ENCODE data around the gene UGT2B7. TPM values are rescaled to one million over a fixed set of nuclear protein-coding genes. Genes with fewer than 3 reads are reported as not detected.
"Not testable (repeated sequence)": the region's sequence is repeated elsewhere in the genome, so short reads cannot be mapped to it uniquely, and the experiment has no call there.

UGT2B7 gene
- polyA plus RNA-seq, result 34.4 TPM
- long read RNA-seq, donor 1, transcript UGT2B7-201 (6 exons, 1,887 nt), result major isoform, 9 of 9 reads
- long read RNA-seq, donor 1, partial matches to known transcripts, result 0 of 9 reads
- long read RNA-seq, donor 1, other reads (novel, unspliced or antisense), result 0 of 9 reads
- long read RNA-seq, donor 2, transcript UGT2B7-201 (6 exons, 1,887 nt), result major isoform, 22 of 24 reads
- long read RNA-seq, donor 2, partial matches to known transcripts, result 0 of 24 reads
- long read RNA-seq, donor 2, other reads (novel, unspliced or antisense), result 0 of 24 reads
- long read RNA-seq, donor 3, transcript UGT2B7-201 (6 exons, 1,887 nt), result major isoform, 22 of 22 reads
- long read RNA-seq, donor 3, partial matches to known transcripts, result 0 of 22 reads
- long read RNA-seq, donor 3, other reads (novel, unspliced or antisense), result 0 of 22 reads
- long read RNA-seq, donor 4, partial matches to known transcripts, result 0 of 2 reads
- long read RNA-seq, donor 4, other reads (novel, unspliced or antisense), result 0 of 2 reads
- long read RNA-seq, donor 5, transcript UGT2B7-201 (6 exons, 1,887 nt), result major isoform, 10 of 41 reads
- long read RNA-seq, donor 5, partial matches to known transcripts, result 30 of 41 reads
- long read RNA-seq, donor 5, other reads (novel, unspliced or antisense), result 0 of 41 reads
- long read RNA-seq, donor 6, transcript UGT2B7-201 (6 exons, 1,887 nt), result major isoform, 18 of 34 reads
- long read RNA-seq, donor 6, partial matches to known transcripts, result 16 of 34 reads
- long read RNA-seq, donor 6, other reads (novel, unspliced or antisense), result 0 of 34 reads
- long read RNA-seq, donor 7, result 0 reads
- long read RNA-seq, donor 8, transcript UGT2B7-201 (6 exons, 1,887 nt), result major isoform, 15 of 15 reads
- long read RNA-seq, donor 8, partial matches to known transcripts, result 0 of 15 reads
- long read RNA-seq, donor 8, other reads (novel, unspliced or antisense), result 0 of 15 reads
- long read RNA-seq, donor 9, transcript UGT2B7-201 (6 exons, 1,887 nt), result major isoform, 15 of 15 reads
- long read RNA-seq, donor 9, partial matches to known transcripts, result 0 of 15 reads
- long read RNA-seq, donor 9, other reads (novel, unspliced or antisense), result 0 of 15 reads
- long read RNA-seq, donor 10, transcript UGT2B7-201 (6 exons, 1,887 nt), result major isoform, 23 of 35 reads
- long read RNA-seq, donor 10, partial matches to known transcripts, result 11 of 35 reads
- long read RNA-seq, donor 10, other reads (novel, unspliced or antisense), result 0 of 35 reads
- long read RNA-seq, donor 11, transcript UGT2B7-201 (6 exons, 1,887 nt), result major isoform, 21 of 108 reads
- long read RNA-seq, donor 11, partial matches to known transcripts, result 11 of 108 reads
- long read RNA-seq, donor 11, other reads (novel, unspliced or antisense), result 76 of 108 reads

DNA sequence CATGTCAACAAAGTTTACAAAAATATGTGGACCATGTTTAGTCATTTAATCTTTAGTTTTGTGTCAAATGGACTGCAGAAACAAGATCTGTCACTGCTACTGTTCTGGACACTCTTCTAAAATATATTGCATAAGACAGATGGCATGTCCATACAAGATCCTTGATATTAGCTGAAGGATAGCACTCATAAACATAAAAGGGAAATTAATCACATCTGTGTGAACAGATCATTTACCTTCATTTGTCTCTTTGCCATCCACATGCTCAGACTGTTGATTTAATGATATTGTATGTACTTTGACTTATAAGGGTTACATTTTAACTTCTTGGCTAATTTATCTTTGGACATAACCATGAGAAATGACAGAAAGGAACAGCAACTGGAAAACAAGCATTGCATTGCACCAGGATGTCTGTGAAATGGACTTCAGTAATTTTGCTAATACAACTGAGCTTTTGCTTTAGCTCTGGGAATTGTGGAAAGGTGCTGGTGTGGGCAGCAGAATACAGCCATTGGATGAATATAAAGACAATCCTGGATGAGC is at the start of gene UGT2B7:
TSS of gene UGT2B7 (plus strand) at position 364 of the 546 bp plus-strand sequence. CDS start at position 411, 47 bp downstream.
- no peaks in the 10 kb centered on the region for H3K9me3 ChIP-seq (ENCODE audit: control insufficient read depth, low read depth, low read length)
- H3K36me3 ChIP-seq (ENCODE audit: control insufficient read depth, insufficient read depth, low read length), result no peaks in the 10 kb centered on the region
- H3K27me3 ChIP-seq (ENCODE audit: control insufficient read depth, insufficient read depth, low read length), result no peaks in the 10 kb centered on the region
- H3K27ac ChIP-seq (ENCODE audit: low read length), result peak within 1 kb of the TSS; percentile 54
- peak; percentile 61 to 87 for DNase-seq
- H3K4me3 ChIP-seq (ENCODE audit: low read length), result no peak within 1 kb of the TSS
- peaks cover 10% of the 10 kb centered on the region for H3K4me1 ChIP-seq (ENCODE audit: control insufficient read depth, insufficient read depth, low read length)

DNA sequence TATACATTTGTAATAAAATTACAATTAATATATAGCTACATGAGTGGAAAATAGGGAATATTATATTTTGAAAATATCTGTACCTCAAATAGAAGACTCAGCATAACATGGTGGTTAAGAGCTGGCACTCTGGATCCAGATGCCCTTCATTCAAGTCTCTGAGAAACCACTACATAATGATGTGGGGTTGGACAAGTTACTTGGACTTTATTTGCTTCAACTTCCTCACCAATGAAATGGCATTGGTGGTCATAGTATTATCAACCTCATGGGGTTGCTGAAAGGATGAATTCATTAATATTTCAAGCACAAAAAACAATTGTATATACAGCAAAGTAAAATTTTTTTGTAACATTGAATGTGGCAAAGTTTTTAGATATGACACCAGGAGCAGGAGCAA is 46.4 kb upstream of the UGT2B7 start:
- DNase-seq, result no peak
- no peaks in the 10 kb centered on the region for H3K36me3 ChIP-seq (ENCODE audit: control insufficient read depth, insufficient read depth, low read length)
- H3K9me3 ChIP-seq (ENCODE audit: control insufficient read depth, low read depth, low read length), result no peaks in the 10 kb centered on the region
- H3K4me3 ChIP-seq (ENCODE audit: low read length), result no peak overlapping the region
- H3K27ac ChIP-seq (ENCODE audit: low read length), result no peak overlapping the region
- H3K27me3 ChIP-seq (ENCODE audit: control insufficient read depth, insufficient read depth, low read length), result no peaks in the 10 kb centered on the region
- no peaks in the 10 kb centered on the region for H3K4me1 ChIP-seq (ENCODE audit: control insufficient read depth, insufficient read depth, low read length)

DNA sequence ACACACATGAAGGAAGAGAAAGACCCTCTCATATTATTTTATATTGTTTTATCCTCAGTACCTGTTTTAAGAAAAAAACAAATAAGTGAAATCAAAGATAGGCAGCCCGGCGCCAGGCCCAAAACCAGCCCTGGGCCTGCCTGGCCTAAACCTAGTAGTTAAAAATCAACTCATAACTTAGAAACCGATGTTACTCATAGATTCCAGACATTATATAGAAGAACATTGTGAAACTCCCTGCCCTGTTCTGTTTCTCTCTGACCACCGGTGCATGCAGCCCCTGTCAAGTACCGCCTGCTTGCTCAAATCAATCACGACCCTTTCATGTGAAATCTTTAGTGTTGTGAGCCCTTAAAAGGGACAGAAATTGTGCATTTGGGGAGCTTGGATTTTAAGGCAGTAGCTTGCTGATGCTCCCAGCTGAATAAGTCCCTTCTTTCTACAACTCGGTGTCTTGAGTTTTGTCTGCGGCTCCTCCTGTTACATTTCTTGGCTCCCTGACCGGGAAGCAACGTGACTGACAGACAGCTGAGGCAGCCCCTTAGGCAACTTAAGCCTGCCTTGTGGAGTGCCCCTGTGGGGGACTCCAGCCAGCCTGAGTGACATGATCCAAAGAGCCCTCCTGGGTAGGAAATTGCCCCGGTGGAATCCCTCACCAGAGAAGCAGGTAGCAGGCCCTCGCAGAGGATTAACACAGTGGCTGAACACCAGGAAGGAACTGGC is 45.3 kb upstream of the UGT2B7 start:
- not testable (repeated sequence) for H3K36me3 ChIP-seq (ENCODE audit: control insufficient read depth, insufficient read depth, low read length); DNase-seq; H3K27me3 ChIP-seq (ENCODE audit: control insufficient read depth, insufficient read depth, low read length); H3K9me3 ChIP-seq (ENCODE audit: control insufficient read depth, low read depth, low read length); H3K27ac ChIP-seq (ENCODE audit: low read length); H3K4me3 ChIP-seq (ENCODE audit: low read length); H3K4me1 ChIP-seq (ENCODE audit: control insufficient read depth, insufficient read depth, low read length)
- no CpG with 5 or more reads among the region's 12 CpGs for WGBS (ENCODE audit: insufficient coverage, low lambda C conversion rate)

DNA sequence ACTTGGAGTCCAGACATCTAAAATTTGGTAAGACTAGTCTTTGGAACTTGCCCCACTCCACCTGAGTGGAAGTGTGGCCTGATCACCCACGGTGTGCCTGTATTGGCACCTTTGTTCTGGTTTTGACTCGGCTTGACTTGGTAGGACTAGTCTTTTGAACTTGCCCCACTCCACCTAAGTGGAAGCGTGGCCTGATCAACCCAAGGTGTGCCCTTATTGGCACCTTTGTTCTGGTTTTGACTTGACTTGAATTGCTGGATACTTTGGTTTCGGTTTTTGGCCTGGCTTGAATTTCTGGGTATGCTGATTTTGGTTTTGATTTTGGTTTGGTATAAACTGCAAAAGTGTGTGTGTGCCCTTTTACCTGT is 44.7 kb upstream of the UGT2B7 start:
- H3K27ac ChIP-seq (ENCODE audit: low read length), result no peak overlapping the region
- no peak for DNase-seq

DNA sequence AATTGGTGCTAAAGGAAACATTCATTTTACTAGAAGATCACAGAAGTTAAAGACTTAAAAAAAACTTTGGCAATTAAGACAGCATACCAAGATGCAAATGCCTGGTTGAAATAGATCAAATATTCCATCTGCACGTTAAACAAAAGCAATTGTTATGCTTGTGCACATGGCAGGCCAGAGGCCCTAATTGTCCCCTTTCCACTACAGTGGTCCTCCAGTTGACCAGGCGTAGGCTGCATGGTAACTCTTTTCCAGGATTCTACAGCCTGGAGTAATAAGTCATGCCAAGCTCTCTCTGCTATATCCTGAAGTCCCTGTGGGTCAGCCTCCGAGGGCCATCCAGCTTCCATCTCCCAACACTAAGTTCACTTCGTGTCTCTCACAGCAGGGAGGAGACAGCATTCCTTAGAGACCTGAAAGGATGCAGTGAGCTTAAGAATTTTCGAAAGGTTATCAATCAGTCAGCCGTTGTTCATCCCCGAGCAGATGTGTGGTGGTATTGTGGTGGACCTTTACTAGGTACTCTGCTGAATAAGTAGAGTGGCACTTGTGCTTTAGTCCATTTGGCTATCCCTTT is 42.9 kb upstream of the UGT2B7 start:
- not testable (repeated sequence) for H3K27ac ChIP-seq (ENCODE audit: low read length); H3K9me3 ChIP-seq (ENCODE audit: control insufficient read depth, low read depth, low read length); H3K27me3 ChIP-seq (ENCODE audit: control insufficient read depth, insufficient read depth, low read length); H3K36me3 ChIP-seq (ENCODE audit: control insufficient read depth, insufficient read depth, low read length); H3K4me3 ChIP-seq (ENCODE audit: low read length); H3K4me1 ChIP-seq (ENCODE audit: control insufficient read depth, insufficient read depth, low read length); DNase-seq
- WGBS (ENCODE audit: insufficient coverage, low lambda C conversion rate), result no CpG with 5 or more reads among the region's 7 CpGs

More for the DNA sequence above, 44.7 kb upstream of the UGT2B7 start:
- Histone ChIP-seq H3K4me1 (ENCODE audit: control insufficient read depth, insufficient read depth, low read length) (no peaks in the 10 kb centered on the region), H3K36me3 (ENCODE audit: control insufficient read depth, insufficient read depth, low read length) (no peaks in the 10 kb centered on the region), H3K27me3 (ENCODE audit: control insufficient read depth, insufficient read depth, low read length) (no peaks in the 10 kb centered on the region), H3K9me3 (ENCODE audit: control insufficient read depth, low read depth, low read length) (no peaks in the 10 kb centered on the region), H3K4me3 (ENCODE audit: low read length) (no peak overlapping the region)
- no CpG with 5 or more reads among the region's 4 CpGs for WGBS (ENCODE audit: insufficient coverage, low lambda C conversion rate)

DNA sequence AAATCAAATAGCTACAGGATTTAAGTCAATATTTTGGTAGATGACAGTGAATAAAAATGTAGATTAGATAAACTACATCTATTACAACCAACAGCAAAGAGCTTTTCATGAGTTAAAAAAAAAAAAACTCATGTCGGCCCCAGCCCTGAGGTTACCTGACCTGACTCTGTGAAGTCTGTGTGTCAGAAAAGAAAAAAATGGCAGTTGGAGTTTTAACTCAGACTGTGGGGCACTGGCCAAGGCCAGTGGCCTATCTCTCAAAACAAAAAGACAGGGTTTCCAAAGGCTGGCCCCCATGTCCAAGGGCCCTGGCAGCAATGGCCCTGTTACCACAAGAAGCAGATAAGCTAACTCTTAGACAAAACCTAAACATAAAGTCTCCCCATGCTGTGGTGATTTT is 42.2 kb upstream of the UGT2B7 start:
- not testable (repeated sequence) for H3K9me3 ChIP-seq (ENCODE audit: control insufficient read depth, low read depth, low read length)
- WGBS (ENCODE audit: insufficient coverage, low lambda C conversion rate), result no CpG with 5 or more reads among the region's 1 CpG

DNA sequence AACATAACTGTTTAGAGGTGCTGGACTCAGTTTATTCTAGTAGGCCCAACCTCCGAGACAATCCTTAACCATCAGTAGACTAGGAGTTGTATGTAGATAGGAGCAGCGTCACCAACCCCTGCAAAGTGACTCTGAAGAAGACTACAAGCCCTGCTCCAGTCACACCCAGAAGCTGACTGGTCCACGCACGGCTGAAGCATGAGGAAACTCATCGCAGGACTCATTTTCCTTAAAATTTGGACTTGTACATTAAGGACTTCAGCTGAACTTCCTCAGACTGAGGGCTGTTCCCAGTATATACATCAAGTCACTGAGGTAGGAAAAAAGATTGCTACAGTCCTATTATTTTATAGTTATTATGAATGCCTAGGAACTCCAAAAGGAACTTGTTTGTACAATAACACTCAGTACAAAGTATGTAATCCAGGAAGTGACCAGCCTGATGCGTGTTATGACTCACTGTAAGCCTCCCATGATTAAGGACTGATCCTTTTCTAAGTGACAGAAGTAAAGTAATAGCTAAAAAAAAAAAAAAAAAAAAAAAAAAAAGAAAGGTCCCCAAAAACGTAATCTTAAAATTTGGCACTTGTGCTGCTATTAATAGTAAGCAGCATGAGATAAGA is 41.6 kb upstream of the UGT2B7 start:
- Histone ChIP-seq H3K9me3 (ENCODE audit: control insufficient read depth, low read depth, low read length) (no peaks in the 10 kb centered on the region), H3K27ac (ENCODE audit: low read length) (no peak overlapping the region), H3K4me1 (ENCODE audit: control insufficient read depth, insufficient read depth, low read length) (peaks cover 17% of the 10 kb centered on the region), H3K4me3 (ENCODE audit: low read length) (no peak overlapping the region), H3K36me3 (ENCODE audit: control insufficient read depth, insufficient read depth, low read length) (no peaks in the 10 kb centered on the region), H3K27me3 (ENCODE audit: control insufficient read depth, insufficient read depth, low read length) (no peaks in the 10 kb centered on the region)
- DNase-seq, result peak in 1 of 2 donors; percentile 38
- WGBS (ENCODE audit: insufficient coverage, low lambda C conversion rate), result no CpG with 5 or more reads among the region's 7 CpGs

More for the DNA sequence above, 42.2 kb upstream of the UGT2B7 start:
- not testable (repeated sequence) for H3K4me3 ChIP-seq (ENCODE audit: low read length); H3K27ac ChIP-seq (ENCODE audit: low read length); H3K36me3 ChIP-seq (ENCODE audit: control insufficient read depth, insufficient read depth, low read length); DNase-seq; H3K27me3 ChIP-seq (ENCODE audit: control insufficient read depth, insufficient read depth, low read length)
- peaks cover 16% of the 10 kb centered on the region for H3K4me1 ChIP-seq (ENCODE audit: control insufficient read depth, insufficient read depth, low read length)

DNA sequence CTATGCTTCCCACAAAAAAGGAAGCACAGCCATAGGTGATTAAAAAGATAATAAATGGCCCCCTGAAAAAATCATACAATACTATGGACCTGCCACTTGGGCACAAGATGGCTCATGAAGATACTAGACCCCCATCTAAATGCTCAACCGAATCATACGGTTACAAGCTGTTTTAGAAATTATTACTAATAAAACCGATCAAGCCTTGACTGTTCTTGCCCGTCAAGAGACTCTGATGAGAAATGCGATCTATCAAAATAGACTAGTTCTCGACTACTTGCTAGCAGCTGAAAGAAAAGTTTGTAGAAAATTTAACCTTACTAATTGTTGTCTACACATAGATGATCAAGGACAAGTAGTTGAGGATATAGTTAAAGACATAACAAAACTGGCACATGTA is 40.1 kb upstream of the UGT2B7 start:
- Histone ChIP-seq H3K27ac (ENCODE audit: low read length) (no peak overlapping the region), H3K4me3 (ENCODE audit: low read length) (no peak overlapping the region), H3K27me3 (ENCODE audit: control insufficient read depth, insufficient read depth, low read length) (no peaks in the 10 kb centered on the region), H3K9me3 (ENCODE audit: control insufficient read depth, low read depth, low read length) (no peaks in the 10 kb centered on the region), H3K36me3 (ENCODE audit: control insufficient read depth, insufficient read depth, low read length) (no peaks in the 10 kb centered on the region), H3K4me1 (ENCODE audit: control insufficient read depth, insufficient read depth, low read length) (peaks cover 17% of the 10 kb centered on the region)
- DNase-seq, result no peak
- no CpG with 5 or more reads among the region's 6 CpGs for WGBS (ENCODE audit: insufficient coverage, low lambda C conversion rate)

DNA sequence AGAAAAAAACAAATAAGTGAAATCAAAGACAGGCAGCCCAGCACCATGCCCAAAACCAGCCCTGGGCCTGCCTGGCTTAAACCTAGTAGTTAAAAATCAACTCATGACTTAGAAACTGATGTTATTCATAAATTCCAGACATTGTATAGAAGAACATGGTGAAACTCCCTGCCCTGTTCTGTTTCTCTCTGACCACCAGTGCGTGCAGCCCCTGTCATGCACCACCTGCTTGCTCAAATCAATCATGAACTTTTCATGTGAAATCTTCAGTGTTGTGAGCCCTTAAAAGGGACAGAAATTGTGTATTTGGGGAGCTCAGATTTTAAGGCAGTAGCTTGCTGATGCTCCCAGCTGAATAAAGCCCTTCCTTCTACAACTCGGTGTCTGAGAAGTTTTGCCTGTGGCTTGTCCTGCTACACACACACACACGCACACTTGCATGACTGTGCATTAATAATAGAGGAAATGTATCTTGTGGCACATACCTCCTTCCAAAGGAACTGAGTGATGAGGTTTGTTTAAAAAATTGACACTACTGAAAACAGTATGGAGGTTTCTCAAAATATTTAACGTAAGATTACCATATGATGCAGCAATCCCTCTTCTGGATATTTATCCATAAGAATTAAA is 39.2 kb upstream of the UGT2B7 start:
- no peak overlapping the region for H3K4me3 ChIP-seq (ENCODE audit: low read length)
- H3K27me3 ChIP-seq (ENCODE audit: control insufficient read depth, insufficient read depth, low read length), result no peaks in the 10 kb centered on the region

More for the DNA sequence above, 39.2 kb upstream of the UGT2B7 start:
- H3K27ac ChIP-seq (ENCODE audit: low read length), result no peak overlapping the region
- no peak for DNase-seq
- peaks cover 17% of the 10 kb centered on the region for H3K4me1 ChIP-seq (ENCODE audit: control insufficient read depth, insufficient read depth, low read length)
- no CpG with 5 or more reads among the region's 4 CpGs for WGBS (ENCODE audit: insufficient coverage, low lambda C conversion rate)
- H3K9me3 ChIP-seq (ENCODE audit: control insufficient read depth, low read depth, low read length), result no peaks in the 10 kb centered on the region
- H3K36me3 ChIP-seq (ENCODE audit: control insufficient read depth, insufficient read depth, low read length), result no peaks in the 10 kb centered on the region

Data from large intestine (tissue), 12 donors.